GM10266 (cell line): ENCODE data around the gene FBXL20.

Experiments used
- DNase-seq: peaks from one replicate; pipeline ENCODE4 v3.0.0; 2012; ENCODE audit errors: extremely low spot score
- TF ChIP-seq, protein P1 (sequence below): IDR thresholded peaks from 2 replicates; pipeline ENCODE4 v1.5.1; 2012; ENCODE audit warnings: mild to moderate bottlenecking, low read depth; ENCODE audit not compliant: control insufficient read depth, insufficient read depth; ENCODE audit errors: missing control alignments

The FBXL20 gene

DNA sequence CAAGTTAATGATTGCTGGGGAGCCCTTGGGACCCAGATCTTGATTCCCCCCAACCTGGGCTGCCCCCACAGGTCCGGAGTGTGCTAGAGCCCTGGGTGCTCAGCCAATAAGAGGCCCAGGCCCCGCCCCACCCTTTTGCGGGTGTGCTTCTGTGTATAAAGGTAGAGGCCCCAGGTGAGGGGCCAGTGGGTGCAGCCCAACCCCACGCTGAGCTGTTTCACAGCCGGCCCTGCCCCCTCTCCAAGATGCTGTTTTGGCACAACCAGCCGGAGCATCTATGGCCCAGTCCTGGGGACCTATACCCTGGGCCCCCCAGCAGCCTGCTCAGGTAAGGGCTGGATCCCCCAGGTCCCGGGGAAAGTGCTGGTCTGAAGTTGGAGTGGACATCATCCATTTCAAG is 163.8 kb downstream of the FBXL20 start:
- no peak for DNase-seq
- TF ChIP-seq, protein P1, sequence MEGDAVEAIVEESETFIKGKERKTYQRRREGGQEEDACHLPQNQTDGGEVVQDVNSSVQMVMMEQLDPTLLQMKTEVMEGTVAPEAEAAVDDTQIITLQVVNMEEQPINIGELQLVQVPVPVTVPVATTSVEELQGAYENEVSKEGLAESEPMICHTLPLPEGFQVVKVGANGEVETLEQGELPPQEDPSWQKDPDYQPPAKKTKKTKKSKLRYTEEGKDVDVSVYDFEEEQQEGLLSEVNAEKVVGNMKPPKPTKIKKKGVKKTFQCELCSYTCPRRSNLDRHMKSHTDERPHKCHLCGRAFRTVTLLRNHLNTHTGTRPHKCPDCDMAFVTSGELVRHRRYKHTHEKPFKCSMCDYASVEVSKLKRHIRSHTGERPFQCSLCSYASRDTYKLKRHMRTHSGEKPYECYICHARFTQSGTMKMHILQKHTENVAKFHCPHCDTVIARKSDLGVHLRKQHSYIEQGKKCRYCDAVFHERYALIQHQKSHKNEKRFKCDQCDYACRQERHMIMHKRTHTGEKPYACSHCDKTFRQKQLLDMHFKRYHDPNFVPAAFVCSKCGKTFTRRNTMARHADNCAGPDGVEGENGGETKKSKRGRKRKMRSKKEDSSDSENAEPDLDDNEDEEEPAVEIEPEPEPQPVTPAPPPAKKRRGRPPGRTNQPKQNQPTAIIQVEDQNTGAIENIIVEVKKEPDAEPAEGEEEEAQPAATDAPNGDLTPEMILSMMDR: no peak

DNA sequence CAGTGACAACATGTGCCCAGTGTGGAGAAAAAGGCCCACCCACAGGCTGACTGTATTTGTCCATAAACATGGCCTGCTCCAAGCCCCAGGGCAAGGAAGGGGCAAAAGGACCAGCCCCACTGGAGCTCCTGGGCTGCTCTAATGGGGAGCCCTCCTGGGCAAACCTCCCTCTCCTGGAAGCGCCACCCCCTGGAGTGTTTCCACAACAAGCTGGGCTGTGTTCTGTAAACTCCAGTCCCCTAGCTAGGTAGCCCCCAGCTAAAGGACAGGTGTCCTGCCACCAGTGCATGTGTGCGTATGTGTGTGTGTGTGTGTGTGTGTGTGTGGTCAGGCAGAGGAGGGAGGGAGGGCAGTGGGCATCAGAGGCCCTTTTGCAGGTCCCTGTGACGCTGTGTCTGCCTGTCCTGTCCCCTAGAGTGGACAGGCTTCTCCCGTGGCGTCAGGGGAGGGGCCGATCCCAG is 164.4 kb downstream of the FBXL20 start:
- TF ChIP-seq, protein P1: no peak
- DNase-seq: no peak

DNA sequence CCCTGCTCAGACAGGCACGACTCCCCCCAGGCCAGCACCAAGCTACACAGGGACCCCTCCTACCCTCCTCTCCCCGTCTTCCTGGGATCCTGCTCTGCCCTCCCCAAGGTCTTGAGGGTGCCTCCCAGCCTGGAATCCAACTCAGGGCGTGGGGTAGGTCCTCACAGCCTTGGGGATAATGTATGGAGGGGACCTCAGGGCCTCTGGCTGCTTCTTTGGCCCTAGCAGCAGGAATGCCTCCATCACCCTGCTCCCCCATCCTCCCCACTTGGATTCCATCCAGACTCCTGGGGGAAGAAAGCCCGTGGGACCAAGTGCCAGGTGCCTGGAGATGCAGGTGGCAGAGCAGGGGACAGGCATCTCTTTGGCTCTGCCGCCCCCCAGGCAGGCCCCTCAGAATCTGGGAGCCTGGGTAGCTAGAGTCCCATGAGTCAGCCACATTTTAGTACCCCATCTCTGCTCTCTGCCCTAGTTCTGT is 164.9 kb downstream of the FBXL20 start:
- TF ChIP-seq, protein P1: no peak
- no peak for DNase-seq

DNA sequence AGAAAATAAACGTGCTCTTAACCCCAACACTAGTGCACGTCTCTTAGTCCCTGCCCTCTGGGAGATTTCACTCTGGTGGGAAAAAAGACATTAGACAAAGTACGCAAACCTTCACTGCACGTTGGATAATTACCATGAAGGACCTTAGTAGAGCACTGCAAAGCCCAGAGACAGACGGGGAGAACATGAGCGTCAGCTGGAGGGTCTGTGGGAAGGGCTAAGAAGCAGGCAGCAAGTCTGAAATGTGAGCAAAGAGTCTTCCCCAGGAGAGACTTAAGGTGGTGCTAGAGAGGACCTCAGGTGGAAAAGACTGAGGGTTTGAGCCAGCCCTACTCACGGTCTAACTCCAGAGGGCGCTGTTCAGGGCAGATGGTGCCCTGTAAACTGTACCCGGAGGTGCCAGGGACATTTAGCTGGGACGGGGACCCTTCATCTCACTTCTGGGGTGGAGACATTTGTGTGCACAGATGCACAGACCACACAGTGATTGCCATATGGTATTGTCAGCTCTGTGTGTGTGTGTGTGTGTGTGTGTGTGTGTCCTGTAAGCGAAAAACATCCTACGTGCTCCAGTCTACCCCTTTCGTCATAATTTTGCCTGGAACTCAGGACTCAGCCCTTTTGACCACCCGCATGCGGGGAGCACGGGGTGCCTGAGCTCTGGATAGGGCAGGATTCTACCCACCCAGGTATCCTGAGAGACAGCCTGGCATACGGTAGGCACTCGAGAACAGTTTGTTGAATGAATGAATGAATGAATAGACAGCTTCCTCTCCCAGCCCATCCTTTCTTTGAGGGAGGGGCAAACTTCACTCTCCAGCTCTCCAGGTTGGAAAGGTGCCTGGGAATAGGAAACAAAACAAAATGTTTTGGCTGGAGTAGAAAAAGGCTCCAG is 165.6 kb downstream of the FBXL20 start:
- TF ChIP-seq, protein P1: peak; percentile 64
- peak; percentile 81 for DNase-seq

DNA sequence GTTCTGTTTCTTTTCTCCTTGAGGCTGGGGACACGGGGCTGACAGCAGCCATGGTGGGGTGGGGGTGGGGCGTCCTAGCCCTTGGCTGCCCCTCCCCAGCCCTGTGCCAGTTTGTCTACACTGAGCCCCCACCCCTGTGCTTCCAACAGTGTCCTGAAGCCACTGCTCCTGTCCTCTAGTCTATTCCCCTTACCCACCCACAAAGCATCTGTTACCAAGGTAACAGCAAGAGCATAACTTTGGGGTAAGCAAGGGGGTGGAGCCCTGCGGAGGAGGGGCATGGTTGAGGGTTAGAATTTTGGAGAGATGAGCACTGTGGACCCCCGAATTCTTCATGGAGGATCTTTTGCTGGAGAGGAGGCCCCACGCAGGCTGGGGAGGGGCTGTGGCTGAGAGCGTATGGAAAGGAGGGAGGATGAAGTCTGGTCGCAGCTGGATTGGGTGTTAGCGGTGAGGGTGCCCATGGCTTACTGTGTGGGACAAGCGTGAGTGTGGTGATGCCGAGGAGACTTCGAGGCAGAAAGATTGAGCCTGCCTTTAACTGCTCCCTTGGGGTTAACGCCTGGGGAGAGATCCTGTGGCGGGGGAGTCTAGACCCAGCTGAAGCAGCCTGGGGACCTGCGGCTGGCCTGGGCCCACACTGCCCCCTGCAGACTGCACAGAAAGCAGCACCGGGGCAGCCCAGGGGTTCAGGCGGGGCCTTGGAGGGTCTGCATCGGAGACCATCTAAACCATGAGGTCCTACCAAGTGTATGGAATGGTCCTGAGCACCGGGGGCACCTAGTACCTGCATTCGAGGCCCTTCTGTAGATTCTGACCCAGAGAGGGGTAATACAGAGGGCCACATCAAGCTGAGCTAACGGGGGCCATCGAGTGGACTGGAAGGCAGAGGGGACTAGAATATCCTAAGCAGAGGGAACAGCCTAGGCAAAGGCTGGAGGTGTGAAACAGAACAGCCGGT is 169.6 kb downstream of the FBXL20 start:
- peak; percentile 84 for DNase-seq
- TF ChIP-seq, protein P1: peak; percentile 75

DNA sequence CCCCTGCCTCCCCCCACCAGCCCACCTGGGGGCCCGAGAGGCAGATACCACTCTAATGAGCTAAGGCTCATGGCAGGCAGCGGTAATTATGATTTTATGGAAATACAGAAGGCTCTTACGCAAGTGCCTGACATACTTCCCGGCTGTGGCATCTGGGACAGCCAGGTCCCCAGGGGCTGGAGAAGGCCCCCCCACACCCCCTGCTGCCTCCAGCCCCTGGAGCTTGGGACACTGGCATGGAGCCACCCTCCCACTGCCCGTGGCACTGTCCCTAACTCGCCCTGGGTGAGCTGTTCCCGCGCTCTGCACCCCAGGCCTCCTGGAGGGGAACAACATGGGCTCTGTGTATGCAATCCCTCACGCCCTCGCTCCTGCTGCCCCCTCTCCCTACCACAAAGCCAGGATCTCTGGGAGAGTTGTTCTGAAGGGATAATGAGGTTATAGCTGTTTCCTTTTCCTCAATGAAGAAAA is 170.3 kb downstream of the FBXL20 start:
- no peak for DNase-seq
- TF ChIP-seq, protein P1: no peak
